WTC11 (cell line): Measurements from ENCODE around the gene CENPF. TPM values are rescaled to one million over a fixed set of nuclear protein-coding genes. Genes with fewer than 3 reads are reported as not detected.

ENCODE experiments used
- ATAC-seq: fragments of 200-7000 bp; cut with Tn5 transposase; 2 replicates; pipeline ENCODE4 v1.10.0; 2021; ENCODE audit warnings: mild to moderate bottlenecking, moderate library complexity
- CTCF ChIA-PET: fragments of 300-600 bp; sonication (Branson Sonifier 250); formaldehyde crosslinking; loops from one replicate; lab custom pipeline; 2021; ENCODE audit warnings: antibody characterized with exemption; lab: Charles Lee
- POLR2A ChIA-PET: fragments of 350-600 bp; sonication (Branson Sonifier 250); formaldehyde crosslinking; loops from one replicate; lab custom pipeline; 2021; ENCODE audit warnings: antibody characterized with exemption; lab: Charles Lee
- DNase-seq: peaks from one replicate; pipeline ENCODE4 v3.0.0; 2021; ENCODE audit warnings: low spot score
- H3K27ac Mint-ChIP-seq: 2 replicates; pipeline ENCODE4 v1.8.0; 2021; ENCODE audit warnings: mixed read lengths
- H3K27me3 Mint-ChIP-seq: 2 replicates; pipeline ENCODE4 v1.8.0; 2021; ENCODE audit warnings: low read depth, mild to moderate bottlenecking, moderate library complexity, mixed read lengths
- H3K36me3 Mint-ChIP-seq: 2 replicates; pipeline ENCODE4 v1.8.0; 2021; ENCODE audit warnings: mixed read lengths
- H3K4me1 Mint-ChIP-seq: 2 replicates; pipeline ENCODE4 v1.8.0; 2022; ENCODE audit warnings: mixed read lengths
- H3K4me3 Mint-ChIP-seq: 2 replicates; pipeline ENCODE4 v1.8.0; 2021; ENCODE audit warnings: mild to moderate bottlenecking, moderate library complexity, mixed read lengths
- H3K9me3 Mint-ChIP-seq: 2 replicates; pipeline ENCODE4 v1.8.0; 2021; ENCODE audit warnings: mixed read lengths
- AFF4 ChIP-seq: sonication (generic); formaldehyde crosslinking; IDR thresholded peaks from 2 replicates; pipeline ENCODE4 v1.8.1; 2023; ENCODE audit warnings: mild to moderate bottlenecking, missing genetic modification reagents, borderline replicate concordance
- ATF1 ChIP-seq: sonication (generic); formaldehyde crosslinking; IDR thresholded peaks from 2 replicates; pipeline ENCODE4 v1.8.1; 2023; ENCODE audit warnings: mild to moderate bottlenecking, moderate library complexity, missing genetic modification reagents
- CREB1 ChIP-seq: sonication (generic); formaldehyde crosslinking; IDR thresholded peaks from 2 replicates; pipeline ENCODE4 v1.8.0; 2023; ENCODE audit warnings: mild to moderate bottlenecking, missing genetic modification reagents
- NFE2L1 ChIP-seq: sonication (generic); formaldehyde crosslinking; IDR thresholded peaks from 2 replicates; pipeline ENCODE4 v1.8.1; 2023; ENCODE audit warnings: missing genetic modification reagents
- NR1H2 ChIP-seq: sonication (generic); formaldehyde crosslinking; IDR thresholded peaks from 2 replicates; pipeline ENCODE4 v1.9.0; 2021; ENCODE audit warnings: mild to moderate bottlenecking, moderate library complexity, missing genetic modification reagents
- RELA ChIP-seq: sonication (generic); formaldehyde crosslinking; IDR thresholded peaks from 2 replicates; pipeline ENCODE4 v1.8.1; 2022; ENCODE audit warnings: missing genetic modification reagents, mild to moderate bottlenecking, borderline replicate concordance
- SP1 ChIP-seq: sonication (generic); formaldehyde crosslinking; conservative IDR thresholded peaks from 2 replicates; pipeline ENCODE4 v1.8.1; 2022; ENCODE audit warnings: missing genetic modification reagents
- STAT6 ChIP-seq: sonication (generic); formaldehyde crosslinking; conservative IDR thresholded peaks from 2 replicates; pipeline ENCODE4 v1.8.1; 2023; ENCODE audit warnings: mild to moderate bottlenecking, low read depth, missing genetic modification reagents, moderate library complexity
- TEAD1 ChIP-seq: sonication (generic); formaldehyde crosslinking; IDR thresholded peaks from 2 replicates; pipeline ENCODE4 v1.8.0; 2022; ENCODE audit warnings: mild to moderate bottlenecking, missing genetic modification reagents
- ZBTB21 ChIP-seq: sonication (generic); formaldehyde crosslinking; IDR thresholded peaks from 2 replicates; pipeline ENCODE4 v1.8.1; 2023; ENCODE audit warnings: mild to moderate bottlenecking, missing genetic modification reagents, borderline replicate concordance
- ZNF138 ChIP-seq: sonication (generic); formaldehyde crosslinking; conservative IDR thresholded peaks from 2 replicates; pipeline ENCODE4 v1.8.1; 2022; ENCODE audit warnings: mild to moderate bottlenecking, moderate library complexity, missing genetic modification reagents
- ZNF317 ChIP-seq: sonication (generic); formaldehyde crosslinking; IDR thresholded peaks from 2 replicates; pipeline ENCODE4 v1.8.1; 2023; ENCODE audit warnings: low read depth, mild to moderate bottlenecking, moderate library complexity, missing genetic modification reagents, borderline replicate concordance
- ZNF396 ChIP-seq: fragments of 250-450 bp; sonication (Bioruptor Pico); IDR thresholded peaks from 2 replicates; pipeline ENCODE4 v1.8.0; 2021; ENCODE audit warnings: mild to moderate bottlenecking, moderate library complexity, borderline replicate concordance
- ZNF425 ChIP-seq: fragments of 250-450 bp; sonication (Bioruptor Pico); conservative IDR thresholded peaks from 2 replicates; pipeline ENCODE4 v1.9.0; 2021; ENCODE audit warnings: mild to moderate bottlenecking
- total RNA-seq: library from RNA; stranded (reverse); gene quantifications from 3 replicates; pipeline ENCODE4 v1.2.3, GENCODE V29; 2021

CENPF gene
- total RNA-seq, 1 experiment from 2014 or later, result 166 TPM

- TF ChIP-seq ZBTB21 (no peak), TEAD1 (no peak), ATF1 (CRISPR knock-in tag) (no peak)
Measured at GRCh38 chr1:214632091-214632490, 29.1 kb downstream of the CENPF start (continued).

- H3K27me3 Mint-ChIP-seq, result no peaks in the 10 kb centered on the region
- POLR2A ChIA-PET, result no interaction called here
- H3K4me1 Mint-ChIP-seq, result no peaks in the 10 kb centered on the region
- H3K4me3 Mint-ChIP-seq, result no peak overlapping the region
- H3K9me3 Mint-ChIP-seq, result no peaks in the 10 kb centered on the region
- H3K27ac Mint-ChIP-seq, result no peak overlapping the region
- peaks cover 85% of the 10 kb centered on the region for H3K36me3 Mint-ChIP-seq
- no peak for ATAC-seq
- no peak for DNase-seq
- no peak for TF ChIP-seq ZNF138 (CRISPR knock-in tag)
- TF ChIP-seq ZNF425 (CRISPR knock-in tag), result no peak
- TF ChIP-seq ZNF317, result no peak
- TF ChIP-seq STAT6 (CRISPR knock-in tag), result no peak
- no peak for TF ChIP-seq RELA (CRISPR knock-in tag)
- no peak for TF ChIP-seq NR1H2 (CRISPR knock-in tag)
- no peak for TF ChIP-seq SP1 (CRISPR knock-in tag)
- TF ChIP-seq NFE2L1 (CRISPR knock-in tag), result no peak
- TF ChIP-seq, all 79 proteins: peak for 0
- CTCF ChIA-PET, result no interaction called here
Measured at GRCh38 chr1:214633686-214634085, 30.7 kb downstream of the CENPF start.

GRCh38 chr1:214634267-214634666, 31.3 kb downstream of the CENPF start:
- TF ChIP-seq AFF4 (no peak), ZNF138 (CRISPR knock-in tag) (no peak), ZBTB21 (no peak), CREB1 (CRISPR knock-in tag) (no peak), ZNF396 (CRISPR knock-in tag) (no peak)
- Mint-ChIP-seq H3K27ac (no peak overlapping the region), H3K36me3 (peaks cover 85% of the 10 kb centered on the region), H3K4me3 (no peak overlapping the region), H3K9me3 (no peaks in the 10 kb centered on the region), H3K27me3 (no peaks in the 10 kb centered on the region), H3K4me1 (no peaks in the 10 kb centered on the region)
- no peak for DNase-seq
- CTCF ChIA-PET, result interaction anchor here (1.2 kb wide), 1 partner anchor 301 kb away, joined by 3 read pairs; no protein-coding TSS in a partner anchor
- no peak for ATAC-seq
- POLR2A ChIA-PET, result no interaction called here
